H1 (cell line): ENCODE data around the gene SRPK3. TPM values are rescaled to one million over a fixed set of nuclear protein-coding genes. Genes with fewer than 3 reads are reported as not detected.

Experiments used
- CTCF ChIA-PET: fragments of 300-600 bp; sonication (Branson Sonifier 250); formaldehyde crosslinking; loops from one replicate; lab custom pipeline; 2021; ENCODE audit not compliant: partially characterized antibody; lab: Charles Lee
- POLR2A ChIA-PET: fragments of 300-600 bp; sonication (Branson Sonifier 250); formaldehyde crosslinking; loops from one replicate; lab custom pipeline; 2021; ENCODE audit warnings: inconsistent platforms; ENCODE audit not compliant: partially characterized antibody; lab: Charles Lee
- DNase-seq, 2 experiments: peaks; one replicate each; pipeline versions ENCODE4 v3.0.0 to v3.0.0-alpha.2; 2010 to 2022; ENCODE audit warnings: low spot score in 2 of 2, low read depth in 1 of 2, mixed read lengths in 1 of 2
- FAIRE-seq: peaks from 2 replicates; lab custom pipeline; 2011; peaks lifted over from hg19 to GRCh38; lab: Jason Lieb, UNC
- H2AFZ ChIP-seq: 2 replicates; pipeline ENCODE4 v1.8.1; 2012; ENCODE audit warnings: low read length, inconsistent platforms
- H2AK5ac ChIP-seq: 2 replicates; pipeline ENCODE4 v1.6.1; 2013; ENCODE audit warnings: low read depth, low read length
- H2BK120ac ChIP-seq: replicated peaks from 2 replicates; pipeline ENCODE3; 2013; ENCODE audit warnings: low read depth, low read length, inconsistent platforms
- H2BK12ac ChIP-seq: 2 replicates; pipeline ENCODE4 v1.6.1; 2013; ENCODE audit warnings: low read depth, low read length
- H2BK15ac ChIP-seq: 2 replicates; pipeline ENCODE4 v1.6.1; 2013; ENCODE audit warnings: low read length
- H2BK20ac ChIP-seq: 2 replicates; pipeline ENCODE4 v1.6.1; 2013; ENCODE audit warnings: low read length
- H2BK5ac ChIP-seq: 2 replicates; pipeline ENCODE4 v1.6.1; 2013; ENCODE audit warnings: low read depth, low read length
- H3K14ac ChIP-seq: 2 replicates; pipeline ENCODE4 v1.6.1; 2013; ENCODE audit warnings: inconsistent platforms; ENCODE audit not compliant: insufficient read length
- H3K18ac ChIP-seq: 2 replicates; pipeline ENCODE4 v1.6.1; 2013; ENCODE audit warnings: low read length; ENCODE audit errors: extremely low read depth
- H3K23ac ChIP-seq: 2 replicates; pipeline ENCODE4 v1.6.1; 2013; ENCODE audit warnings: inconsistent platforms; ENCODE audit not compliant: insufficient read length
- H3K23me2 ChIP-seq: 2 replicates; pipeline ENCODE4 v1.6.1; 2013; ENCODE audit warnings: low read depth, low read length
- H3K27ac ChIP-seq: 2 replicates; pipeline ENCODE4 v1.6.1; 2011; ENCODE audit warnings: low read depth, low read length, inconsistent platforms
- H3K27me3 ChIP-seq, 4 experiments: replicated peaks in 1 of 4; 1 replicate in 1 of 4; 2 replicates in 3 of 4; pipeline versions ENCODE4 v1.6.1 to v1.8.1; 2011 to 2013; ENCODE audit warnings: low read length in 3 of 4, mild to moderate bottlenecking in 3 of 4, inconsistent platforms in 2 of 4, mixed read lengths in 2 of 4, moderate library complexity in 1 of 4; ENCODE audit not compliant: control insufficient read depth in 3 of 4, insufficient read depth in 3 of 4; ENCODE audit errors: extremely low read depth in 1 of 4
- H3K36me3 ChIP-seq, 4 experiments: 2 replicates each; pipeline versions ENCODE4 v1.6.1 to v1.8.1; 2011 to 2013; ENCODE audit warnings: mild to moderate bottlenecking in 4 of 4, low read length in 3 of 4, moderate library complexity in 2 of 4, control low read depth in 1 of 4, inconsistent platforms in 1 of 4; ENCODE audit not compliant: insufficient read depth in 4 of 4, control insufficient read depth in 2 of 4
- H3K4ac ChIP-seq: replicated peaks from 2 replicates; pipeline ENCODE3; 2013; ENCODE audit warnings: low read length, low read depth, mixed read lengths, inconsistent platforms; ENCODE audit not compliant: insufficient read length
- H3K4me1 ChIP-seq, 4 experiments: replicated peaks in 1 of 4; 1 replicate in 1 of 4; 2 replicates in 3 of 4; pipeline versions ENCODE4 v1.6.1 to v1.8.1; 2011 to 2013; ENCODE audit warnings: low read length in 3 of 4, inconsistent platforms in 2 of 4, mixed read lengths in 1 of 4; ENCODE audit not compliant: insufficient read depth in 4 of 4, control insufficient read depth in 3 of 4
- H3K4me2 ChIP-seq, 2 experiments: 2 replicates each; pipeline versions ENCODE4 v1.6.1 to v1.8.1; 2011 to 2013; ENCODE audit warnings: low read depth in 2 of 2, low read length in 2 of 2, control low read depth in 1 of 2, inconsistent platforms in 1 of 2, mild to moderate bottlenecking in 1 of 2; ENCODE audit not compliant: insufficient read depth in 1 of 2
- H3K4me3 ChIP-seq, 4 experiments: fragments of 200-600, 300-600 bp in 1 of 4; sonication (generic), shearing (Covaris generic), sonication (Bioruptor Twin) in 1 of 4; 2 replicates each; pipeline versions ENCODE4 v1.5.1 to v1.8.1; 2011 to 2016; ENCODE audit warnings: low read length in 4 of 4, low read depth in 3 of 4, control low read depth in 2 of 4, inconsistent platforms in 2 of 4, mild to moderate bottlenecking in 2 of 4, mixed read lengths in 1 of 4, moderate library complexity in 1 of 4; ENCODE audit not compliant: insufficient read depth in 2 of 4; ENCODE audit errors: extremely low read depth in 1 of 4
- H3K56ac ChIP-seq: replicated peaks from 2 replicates; pipeline ENCODE3; 2013; ENCODE audit warnings: low read depth, mild to moderate bottlenecking, mixed read lengths, low read length, inconsistent platforms; ENCODE audit not compliant: insufficient read length
- H3K79me1 ChIP-seq: 2 replicates; pipeline ENCODE4 v1.6.1; 2013; ENCODE audit warnings: low read depth, low read length, control low read depth
- H3K79me2 ChIP-seq, 2 experiments: 2 replicates each; pipeline versions ENCODE4 v1.6.1 to v1.8.1; 2012 to 2013; ENCODE audit warnings: low read length in 2 of 2, mild to moderate bottlenecking in 2 of 2, inconsistent platforms in 1 of 2; ENCODE audit not compliant: insufficient read depth in 2 of 2, control insufficient read depth in 1 of 2
- H3K9ac ChIP-seq, 4 experiments: replicated peaks in 1 of 4; 1 replicate in 1 of 4; 2 replicates in 3 of 4; pipeline versions ENCODE4 v1.6.1 to v1.8.1; 2011 to 2013; ENCODE audit warnings: low read depth in 3 of 4, low read length in 3 of 4, control low read depth in 2 of 4, mild to moderate bottlenecking in 2 of 4, moderate library complexity in 2 of 4, inconsistent platforms in 1 of 4; ENCODE audit errors: extremely low read depth in 1 of 4
- H3K9me3 ChIP-seq, 2 experiments: 2 replicates each; pipeline versions ENCODE4 v1.6.1 to v1.8.1; 2012 to 2013; ENCODE audit warnings: mild to moderate bottlenecking in 2 of 2, moderate library complexity in 2 of 2, control low read depth in 1 of 2, inconsistent platforms in 1 of 2, low read depth in 1 of 2, low read length in 1 of 2, mixed read lengths in 1 of 2; ENCODE audit not compliant: insufficient read depth in 2 of 2
- H4K20me1 ChIP-seq, 2 experiments: replicated peaks in 1 of 2; 2 replicates each; pipeline versions ENCODE3 to v1.8.1; 2011 to 2013; ENCODE audit warnings: inconsistent platforms in 2 of 2, low read length in 2 of 2, mild to moderate bottlenecking in 1 of 2; ENCODE audit not compliant: insufficient read depth in 2 of 2, control insufficient read depth in 1 of 2
- H4K5ac ChIP-seq: 2 replicates; pipeline ENCODE4 v1.6.1; 2013; ENCODE audit warnings: low read length, low read depth, mixed read lengths, inconsistent platforms; ENCODE audit not compliant: insufficient read length
- H4K8ac ChIP-seq: 2 replicates; pipeline ENCODE4 v1.8.0; 2013; ENCODE audit warnings: mild to moderate bottlenecking, moderate library complexity, low read length, inconsistent platforms; ENCODE audit not compliant: insufficient read depth; ENCODE audit errors: extremely low read depth
- H4K91ac ChIP-seq: replicated peaks from 2 replicates; pipeline ENCODE3; 2013; ENCODE audit warnings: low read length, mixed read lengths, inconsistent platforms; ENCODE audit not compliant: insufficient read length
- CBX8 ChIP-seq: fragments of 300-800, 300-1000 bp; sonication (generic); IDR thresholded peaks from 2 replicates; pipeline ENCODE4 v1.7.1; 2016; ENCODE audit warnings: low read depth, low read length, borderline replicate concordance
- CEBPB ChIP-seq: IDR thresholded peaks from 2 replicates; pipeline ENCODE4 v1.6.1; 2012; ENCODE audit warnings: low read depth, low read length
- CHD2 ChIP-seq: IDR thresholded peaks from 2 replicates; pipeline ENCODE4 v1.6.1; 2012; ENCODE audit warnings: low read length, improper control_type of control experiment
- CREB1 ChIP-seq: IDR thresholded peaks from 2 replicates; pipeline ENCODE4 v1.6.1; 2012; ENCODE audit warnings: inconsistent platforms
- CTBP2 ChIP-seq: IDR thresholded peaks from 2 replicates; pipeline ENCODE4 v1.7.0; 2011; ENCODE audit warnings: borderline replicate concordance, mild to moderate bottlenecking, moderate library complexity, mixed read lengths, low read length; ENCODE audit not compliant: insufficient read depth, insufficient read length
- NRF1 ChIP-seq: IDR thresholded peaks from 2 replicates; pipeline ENCODE4 v1.6.1; 2011; ENCODE audit warnings: mild to moderate bottlenecking, low read depth, low read length, improper control_type of control experiment
- PHF8 ChIP-seq: fragments of 200-600 bp; sonication (generic); conservative IDR thresholded peaks from 2 replicates; pipeline ENCODE4 v1.7.1; 2012; ENCODE audit warnings: low read depth, mild to moderate bottlenecking, inconsistent platforms, low read length, moderate library complexity
- RFX5 ChIP-seq: IDR thresholded peaks from 2 replicates; pipeline ENCODE4 v1.6.1; 2011; ENCODE audit warnings: low read depth, low read length, improper control_type of control experiment, borderline replicate concordance
- RXRA ChIP-seq: IDR thresholded peaks from 2 replicates; pipeline ENCODE4 v1.6.1; 2011; ENCODE audit warnings: low read depth, mild to moderate bottlenecking, low read length, moderate library complexity; ENCODE audit not compliant: insufficient read depth
- SIRT6 ChIP-seq: IDR thresholded peaks from one replicate; pipeline ENCODE4 v1.7.1; 2012; ENCODE audit warnings: low read length, inconsistent platforms
- SIX5 ChIP-seq: IDR thresholded peaks from 2 replicates; pipeline ENCODE4 v1.6.1; 2011; ENCODE audit warnings: mild to moderate bottlenecking, low read depth, low read length
- TAF7 ChIP-seq: optimal IDR thresholded peaks from 2 replicates; pipeline ENCODE3; 2011; ENCODE audit warnings: low read depth, mild to moderate bottlenecking, inconsistent platforms, low read length, moderate library complexity, borderline replicate concordance
- WGBS, 2 experiments: shearing (Covaris generic) in 1 of 2; methylation state at CpG; one replicate each; pipeline versions ENCODE4 v1.1.6 to v1.1.7; 2013 to 2015; ENCODE audit warnings: low lambda C conversion rate in 2 of 2, mixed read lengths in 2 of 2, inconsistent platforms in 1 of 2, low coverage in 1 of 2, missing lambda C conversion rate in 1 of 2; ENCODE audit not compliant: insufficient replicate concordance in 2 of 2, insufficient coverage in 1 of 2, insufficient read length in 1 of 2; ENCODE audit errors: extremely low coverage in 1 of 2, missing lambda C conversion rate in 1 of 2; 5-methylcytosine and 5-hydroxymethylcytosine counted together
- polyA plus RNA-seq, 7 experiments: library from polyadenylated mRNA; depleted of rRNA in 3 of 7; stranded (reverse) in 5 of 7; unstranded in 2 of 7; fragments of >200 nt in 5 of 7; fragments of 200-250 nt in 2 of 7; gene quantifications; 1 replicate in 5 of 7; 2 replicates in 1 of 7; 4 replicates in 1 of 7; pipeline versions ENCODE4 v1.2.1 to v1.2.3, GENCODE V29; 2011 to 2013; ENCODE audit warnings: missing spikeins in 2 of 7, mixed read lengths in 2 of 7
- total RNA-seq: library from RNA; stranded (reverse); fragmentation: NEBNext Ultra II Directional; extraction: Animal tissue kit (Norgen Biotek cat#: 25700); gene quantifications from 2 replicates; pipeline ENCODE4 v1.2.1, GENCODE V29; 2021

Gene SRPK3
- total and polyA plus RNA-seq, 2 of the 8 experiments (the other 6 are each of a cell fraction or from before 2014, with no cell fraction given), result not detected

DNA sequence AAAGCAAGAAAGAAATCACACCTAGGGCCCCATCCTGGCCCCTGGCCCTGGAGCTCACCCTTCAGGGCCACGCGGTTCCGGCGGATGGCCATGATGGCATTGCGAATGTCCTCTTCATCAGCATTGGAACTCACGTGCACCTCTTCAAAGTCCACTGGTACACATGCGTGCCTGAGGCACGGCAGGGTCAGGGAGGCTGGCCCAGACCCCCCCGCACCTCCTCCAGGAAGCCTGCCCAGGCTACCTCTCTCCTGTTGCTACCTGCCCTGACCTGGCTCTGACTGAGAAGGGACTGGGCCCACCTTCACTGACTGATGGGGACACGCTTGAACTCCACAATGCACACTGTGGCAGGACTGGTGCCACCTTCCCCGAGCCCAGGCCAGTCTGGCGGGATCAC, 8.8 kb downstream of the SRPK3 start:
- Histone ChIP-seq H3K56ac (no peak overlapping the region), H3K4me3 (no peak overlapping the region), H3K79me1 (no peaks in the 10 kb centered on the region; the same call in 1 of the 2 replicates), H3K18ac (no peak overlapping the region), H3K23ac (no peak overlapping the region), H4K5ac (no peak overlapping the region), H2BK120ac (no peak overlapping the region), H4K20me1 (peaks cover 0 to 4% of the 10 kb centered on the region in 2 experiments), H2AK5ac (no peak overlapping the region), H2BK20ac (no peak overlapping the region), H2BK12ac (no peak overlapping the region), H2AFZ (no peak overlapping the region), H3K23me2 (no peaks in the 10 kb centered on the region; the same call in 1 of the 2 replicates), H2BK15ac (no peak overlapping the region), H3K9ac (no peak overlapping the region), H3K9me3 (no peaks in the 10 kb centered on the region), H3K79me2 (peaks cover 0 to 20% of the 10 kb centered on the region in 2 experiments; a peak in 1 of 4 replicates), H3K4ac (no peak overlapping the region), H3K4me1 (peaks cover 0 to 6% (median under 1%) of the 10 kb centered on the region in 4 experiments; a peak in 3 of 7 replicates), H3K27me3 (no peaks in the 10 kb centered on the region), H4K8ac (no peak overlapping the region), H3K27ac (no peak overlapping the region), H3K4me2 (no peak overlapping the region), H3K14ac (no peak overlapping the region), H2BK5ac (no peak overlapping the region), H3K36me3 (peaks cover 0 to 10% (median 0%) of the 10 kb centered on the region in 4 experiments; a peak in 2 of 8 replicates), H4K91ac (no peak overlapping the region)
- TF ChIP-seq RXRA, result no peak
- no peak for TF ChIP-seq CEBPB
- no peak for TF ChIP-seq CTBP2
- no peak for TF ChIP-seq SIX5
- TF ChIP-seq PHF8, result no peak
- no peak for TF ChIP-seq RFX5
- TF ChIP-seq NRF1, result no peak
- TF ChIP-seq TAF7, result no peak
- TF ChIP-seq CREB1, result no peak
- no peak for TF ChIP-seq CHD2
- no peak for TF ChIP-seq CBX8
- no peak for TF ChIP-seq SIRT6
- ChIA-PET POLR2A (no interaction called here), CTCF (interaction anchor here (1.1 kb wide), 1 partner anchor 22 kb away, joined by 4 read pairs; no protein-coding TSS in a partner anchor)
- DNase-seq, result no peak
- FAIRE-seq, result no peak
- WGBS, 2 experiments, result 88% methylated on average over 3 of the region's 12 CpGs; no CpG with 5 or more reads in 1 of the 2 experiments
